ENCODE data around the gene NUPR2.
"Not testable (repeated sequence)": the region's sequence is repeated elsewhere in the genome, so short reads cannot be mapped to it uniquely, and the experiment has no call there.

NUPR2 gene

GRCh38 chr7:56074371-56074791 lies 41.8 kb downstream of the NUPR2 start:
- peak; percentile 78 for DNase-seq (ENCODE audit: extremely low spot score)
- TF ChIP-seq CTCF (IDR thresholded peaks at IDR 0.05; ENCODE audit: control extremely low read depth, extremely low read depth, low read depth, missing control alignments): peak; percentile 85
- ChIA-PET CTCF (interaction anchor here (0.6 to 4.5 kb wide), 34 partner anchors 9 to 649 kb away, joined by 3 to 37 read pairs (median 5); partner anchors contain the start of genes CCT6A, NIPSNAP2, PHKG1 and PSPH), POLR2A (no interaction called here)

GRCh38 chr7:56066376-56066775 lies 49.8 kb downstream of the NUPR2 start:
- DNase-seq (ENCODE audit: extremely low spot score); POLR2A ChIA-PET: not testable (repeated sequence)
- CTCF ChIA-PET: interaction anchor here (1.2 to 3.0 kb wide), 4 partner anchors 8 to 67 kb away, joined by 3 to 27 read pairs (median 9); partner anchors contain the start of genes CCT6A and PSPH

Measured in GM10248 (cell line).